ENCODE measurements around the gene HAAO.
"Not testable (repeated sequence)": the region's sequence is repeated elsewhere in the genome, so short reads cannot be mapped to it uniquely, and the experiment has no call there.

HAAO gene

DNA sequence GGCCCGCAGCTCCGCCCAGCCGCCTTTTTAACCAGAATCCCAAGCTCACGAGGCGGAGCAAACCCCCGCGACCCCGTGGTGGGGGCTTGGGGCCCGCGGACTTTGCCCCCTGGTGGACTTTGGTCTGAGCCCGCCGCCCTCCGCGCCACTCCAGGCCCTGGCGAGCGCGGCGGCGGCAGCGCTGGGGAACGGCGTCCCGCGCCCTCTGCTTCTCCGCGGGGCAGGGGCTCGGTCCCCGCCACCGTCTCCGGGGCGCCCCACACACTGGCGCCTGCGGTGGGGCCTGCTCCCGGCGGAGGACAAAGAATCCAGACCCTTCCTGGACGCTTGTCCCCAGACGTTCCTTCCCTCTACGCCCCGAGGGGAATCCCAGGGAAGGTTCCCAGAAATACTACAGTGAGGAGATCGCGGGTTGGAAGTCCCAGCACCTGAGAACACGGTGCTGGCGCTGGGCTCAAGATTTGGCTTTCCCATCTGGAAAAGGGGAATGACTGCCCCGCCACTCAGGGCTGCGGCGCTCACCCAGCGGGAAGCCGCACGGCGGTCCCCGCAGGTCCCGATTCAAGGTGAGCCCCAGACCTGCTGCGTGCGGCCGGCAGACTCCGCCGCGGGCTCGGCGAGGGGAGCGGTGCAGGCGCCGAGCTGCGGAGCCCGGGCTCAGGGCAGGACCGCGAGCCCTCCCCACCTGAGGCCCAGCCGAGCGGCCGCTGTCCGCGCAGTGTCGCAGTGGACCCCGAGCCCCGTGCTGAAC is at the start of gene HAAO:
Gene HAAO, minus strand, starts transcription at position 1 of the 751 bp plus-strand sequence. CDS start 47 bp downstream, outside the sequence.
- DNase-seq: no peak

DNA sequence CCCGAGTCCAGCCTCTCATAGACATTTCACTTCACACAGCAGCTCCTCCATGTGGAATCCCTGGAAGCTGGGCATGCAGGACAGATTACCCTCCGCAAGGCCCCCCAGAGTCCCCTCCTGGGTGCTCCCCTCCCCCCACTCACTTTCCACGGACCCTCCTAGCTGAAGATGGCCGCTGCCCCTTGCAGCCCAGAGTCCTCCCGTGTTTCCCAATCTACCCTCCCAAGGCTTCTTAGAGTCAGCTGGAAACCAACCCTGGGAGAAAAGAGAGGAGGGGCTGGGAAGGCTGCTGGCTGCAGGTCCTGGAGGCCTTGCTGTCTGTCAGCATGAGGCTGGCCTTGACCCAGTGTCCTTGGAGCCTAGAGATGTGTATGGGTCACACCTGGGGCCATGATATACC is 49.0 kb upstream of the HAAO start:
- no peak for DNase-seq

DNA sequence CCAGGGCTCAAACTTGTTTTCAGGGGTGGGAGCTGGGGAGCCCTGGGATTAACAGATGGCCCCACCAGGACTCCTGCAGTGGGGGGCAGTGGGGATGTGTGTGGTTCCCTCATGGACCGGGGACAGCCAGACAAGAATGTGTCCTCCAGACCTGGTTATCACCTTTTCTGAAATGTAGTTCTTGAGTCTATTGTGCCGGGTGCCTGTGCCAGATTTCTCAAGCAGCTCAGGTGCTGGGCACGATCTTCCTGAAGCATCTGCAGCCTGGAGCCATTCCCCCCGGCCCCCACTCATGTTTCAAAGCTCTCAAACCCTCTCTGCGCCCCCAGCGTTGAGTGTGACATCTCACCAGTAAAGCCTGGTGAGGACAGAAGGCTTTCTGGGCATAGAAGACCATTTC is 48.4 kb upstream of the HAAO start:
- DNase-seq: no peak

DNA sequence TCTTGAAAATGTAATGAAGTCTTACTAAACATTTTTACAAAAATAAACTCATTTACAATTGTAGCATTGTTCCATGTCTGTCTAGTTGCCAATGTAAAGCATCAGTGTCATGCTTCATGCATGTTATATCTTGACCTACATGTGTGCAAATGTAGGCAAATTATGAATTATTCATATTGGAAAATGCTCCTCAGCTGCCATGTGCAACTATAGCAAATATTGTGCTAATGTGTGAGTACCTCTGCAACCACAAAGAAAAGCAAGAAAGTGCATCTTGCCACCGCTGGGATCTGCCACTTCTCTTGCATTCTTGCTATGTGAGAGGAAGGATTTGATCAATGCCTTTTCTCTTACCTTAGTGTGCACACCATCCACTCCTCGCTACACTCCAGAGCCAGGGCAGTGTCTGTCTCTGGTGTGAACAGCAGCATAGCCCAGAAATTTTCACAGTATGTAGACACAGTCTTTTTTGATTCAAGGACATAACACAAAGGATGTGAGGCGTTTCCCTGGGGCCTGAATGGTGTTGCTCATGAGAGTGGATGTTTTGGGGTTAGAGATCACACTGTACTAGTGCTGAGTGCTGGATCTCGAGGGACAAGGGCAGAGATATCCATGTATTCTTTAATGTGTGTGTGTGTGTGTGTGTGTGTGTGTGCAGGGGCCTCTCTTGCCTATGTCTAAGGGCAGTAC is 47.6 kb upstream of the HAAO start:
- DNase-seq: no peak

DNA sequence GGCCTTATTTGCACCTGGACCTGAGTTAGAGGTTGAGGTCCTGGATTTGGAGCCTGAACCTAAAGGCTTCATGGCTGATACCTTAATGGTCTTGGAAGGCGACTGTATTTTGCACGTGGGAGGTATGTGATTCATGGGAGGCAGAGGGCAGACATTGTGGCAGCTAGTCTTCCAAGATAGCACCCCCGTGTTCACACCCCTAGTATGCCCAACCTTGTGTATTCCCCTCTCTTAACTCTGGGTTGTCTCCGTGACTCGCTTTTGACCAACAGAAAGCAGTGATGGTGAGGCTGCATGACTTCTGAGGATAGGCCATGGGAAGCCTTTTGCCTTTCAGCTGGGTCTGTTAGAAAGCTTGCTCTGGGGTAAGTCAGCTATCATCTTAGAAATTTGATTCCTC is 45.8 kb upstream of the HAAO start:
- DNase-seq: no peak

DNA sequence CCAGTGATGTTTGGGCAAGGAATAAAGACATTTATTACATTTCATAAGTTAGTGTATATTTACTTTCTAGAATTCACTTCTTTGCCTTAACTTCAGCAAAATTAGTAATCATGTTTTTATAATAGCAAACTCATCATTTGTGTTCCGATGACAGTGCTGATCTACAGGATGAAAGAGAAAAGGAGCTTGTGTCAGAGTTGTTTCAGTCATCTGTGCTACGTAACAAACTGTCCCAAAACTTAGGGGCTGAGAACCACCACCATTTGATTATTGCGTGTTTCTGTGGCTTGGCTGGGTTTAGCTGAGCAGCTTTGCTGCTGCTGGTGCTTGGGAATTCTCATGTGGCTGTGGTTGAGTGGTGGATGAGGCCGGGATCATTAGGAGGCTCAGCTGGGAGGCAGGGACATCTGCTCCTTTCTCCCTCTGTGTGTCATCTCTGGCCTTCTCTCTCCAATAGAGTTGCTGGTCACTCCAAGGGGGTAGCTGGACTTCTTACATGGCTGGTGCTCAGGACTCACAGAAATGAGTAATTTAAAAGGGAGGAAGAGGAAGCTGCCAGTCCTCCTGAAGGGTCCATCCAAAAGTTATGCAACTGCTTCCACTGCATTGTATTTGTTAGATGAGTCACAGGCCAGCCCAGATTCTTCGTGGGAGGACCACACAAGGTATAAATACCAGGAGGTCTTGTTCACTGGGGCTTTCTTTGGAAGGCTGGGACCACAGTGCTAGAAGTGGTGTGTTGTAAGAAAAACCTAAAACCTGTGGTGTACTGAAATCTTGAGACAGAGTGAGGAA is 43.4 kb upstream of the HAAO start:
- DNase-seq: no peak

DNA sequence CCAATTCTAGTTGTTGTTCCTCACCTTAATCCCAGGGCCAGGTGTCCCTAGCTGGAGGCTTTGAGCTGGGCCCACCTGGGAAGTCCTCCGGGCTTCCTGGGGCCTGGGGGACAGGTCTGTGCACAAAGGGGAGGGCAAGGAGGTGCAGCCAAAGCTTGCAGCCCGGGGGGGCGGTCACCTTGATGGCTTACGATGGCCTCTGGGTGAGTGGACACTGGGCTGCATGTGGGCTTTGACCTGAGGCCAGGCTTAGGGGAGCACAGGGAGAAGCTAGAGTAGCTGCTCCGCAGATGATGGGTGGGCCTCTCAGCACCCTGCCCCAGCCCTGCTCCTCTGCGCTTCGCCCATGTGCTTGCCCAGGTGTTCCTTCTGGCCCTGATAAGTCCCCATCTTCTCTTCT is 41.8 kb upstream of the HAAO start:
- DNase-seq: no peak

DNA sequence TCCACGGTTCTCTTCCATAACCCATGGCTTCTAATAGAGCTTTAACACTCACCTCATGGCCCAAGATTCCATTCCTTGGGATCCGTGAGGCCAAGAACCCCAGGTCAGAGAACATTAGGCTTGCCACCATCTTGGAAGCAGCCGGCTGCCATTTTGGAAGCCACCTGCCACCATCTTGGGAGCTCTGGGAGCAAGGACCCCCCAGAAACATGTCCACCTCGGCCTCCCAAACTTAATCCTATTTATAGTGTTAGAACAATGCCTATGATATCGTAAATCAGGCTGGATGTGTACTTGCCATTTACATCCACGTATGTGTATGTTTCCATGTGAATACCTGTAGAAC is 39.9 kb upstream of the HAAO start:
- DNase-seq: no peak

DNA sequence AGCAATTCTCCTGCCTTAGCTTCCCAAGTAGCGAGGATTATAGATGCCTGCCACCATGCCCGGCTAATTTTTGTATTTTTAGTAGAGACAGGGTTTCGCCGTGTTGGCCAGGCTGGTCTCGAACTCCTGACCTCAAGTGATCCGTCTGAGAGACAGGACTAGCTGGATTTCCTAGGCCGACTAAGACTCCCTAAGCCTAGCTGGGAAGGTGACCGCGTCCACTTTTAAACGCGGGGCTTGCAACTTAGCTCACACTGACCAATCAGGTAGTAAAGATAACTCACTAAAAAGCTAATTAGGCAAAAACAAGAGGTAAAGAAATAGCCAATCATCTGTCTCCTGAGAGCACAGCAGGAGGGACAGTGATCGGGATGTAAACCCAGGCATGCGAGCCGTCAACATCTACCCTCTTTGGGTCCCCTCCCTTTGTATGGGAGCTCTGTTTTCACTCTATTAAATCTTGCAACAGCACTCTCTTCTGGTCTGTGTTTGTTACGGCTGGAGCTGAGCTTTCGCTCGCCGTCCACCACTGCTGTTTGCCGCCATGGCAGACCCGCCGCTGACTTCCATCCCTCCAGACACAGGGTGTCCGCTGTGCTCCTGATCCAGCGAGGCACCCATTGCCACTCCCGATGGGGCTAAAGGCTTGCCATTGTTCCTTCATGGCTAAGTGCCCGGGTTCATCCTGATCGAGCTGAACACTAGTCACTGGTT is 39.3 kb upstream of the HAAO start:
- not testable (repeated sequence) for DNase-seq

DNA sequence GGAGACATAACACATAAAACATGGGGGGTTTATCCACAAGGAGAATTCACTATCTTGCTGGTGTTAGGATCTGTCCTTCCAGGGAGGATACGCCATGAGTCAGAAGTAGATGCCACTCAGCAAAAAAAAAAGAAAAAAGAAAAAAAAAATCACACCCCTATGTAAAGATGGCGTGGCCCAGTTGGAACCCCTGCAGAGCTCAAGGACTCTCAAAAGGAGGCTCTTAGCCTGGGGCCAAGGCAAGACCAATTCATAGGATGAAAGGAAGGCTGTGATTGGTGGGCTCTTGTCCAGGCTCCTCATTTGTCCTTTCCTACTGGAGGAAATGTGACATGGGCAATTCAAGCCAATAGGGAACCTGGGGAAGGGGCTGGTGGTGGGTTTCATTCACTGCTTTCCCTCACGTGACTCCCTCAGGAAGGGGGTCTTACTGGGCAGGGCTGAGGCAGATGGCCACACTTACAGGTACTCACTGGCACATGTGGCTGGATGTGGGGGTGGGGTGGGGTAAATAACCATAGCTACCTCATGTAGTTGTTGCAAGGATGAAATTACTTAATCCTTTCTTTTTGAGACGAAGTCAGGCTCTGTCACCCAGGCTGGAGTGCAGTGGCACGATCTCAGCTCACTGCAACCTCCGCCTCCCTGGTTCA is 38.7 kb upstream of the HAAO start:
- no peak for DNase-seq

DNA sequence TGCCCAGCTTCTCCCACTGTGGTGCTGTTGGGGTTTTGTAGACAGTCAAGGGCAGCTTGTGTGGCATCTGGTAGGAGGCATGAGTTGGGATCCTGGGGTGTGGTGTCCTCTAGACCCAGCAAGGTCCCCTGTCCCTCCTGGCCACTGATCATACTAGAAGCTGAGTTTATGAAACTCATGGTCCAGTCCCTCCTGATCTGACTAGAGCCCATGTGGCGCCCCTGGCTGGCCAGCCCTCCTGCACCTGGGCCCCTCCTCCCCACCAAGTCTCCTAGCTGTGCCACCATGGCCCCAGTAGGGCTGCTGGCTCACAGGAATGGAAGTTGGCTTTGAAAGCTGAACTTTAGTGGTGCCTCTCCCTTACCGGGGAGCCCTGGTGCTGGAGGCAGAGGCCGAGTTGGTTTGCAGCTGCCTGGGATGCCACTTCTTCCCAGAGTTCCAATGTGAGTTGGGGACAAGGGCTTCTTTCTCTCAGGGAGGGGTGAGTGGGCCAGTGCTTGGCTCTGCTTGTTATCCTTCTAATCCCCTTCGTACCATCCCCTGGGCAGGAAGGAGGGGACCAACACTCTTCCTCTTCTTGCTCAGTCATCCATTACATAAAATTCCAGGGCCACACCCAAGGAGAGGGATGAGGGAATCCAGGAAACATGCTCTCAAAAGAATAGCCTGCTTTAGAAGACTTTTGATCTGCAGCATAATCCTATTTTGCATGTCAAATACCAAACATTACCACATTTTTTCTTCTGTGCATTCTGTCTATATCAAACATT is 37.5 kb upstream of the HAAO start:
- DNase-seq: no peak

DNA sequence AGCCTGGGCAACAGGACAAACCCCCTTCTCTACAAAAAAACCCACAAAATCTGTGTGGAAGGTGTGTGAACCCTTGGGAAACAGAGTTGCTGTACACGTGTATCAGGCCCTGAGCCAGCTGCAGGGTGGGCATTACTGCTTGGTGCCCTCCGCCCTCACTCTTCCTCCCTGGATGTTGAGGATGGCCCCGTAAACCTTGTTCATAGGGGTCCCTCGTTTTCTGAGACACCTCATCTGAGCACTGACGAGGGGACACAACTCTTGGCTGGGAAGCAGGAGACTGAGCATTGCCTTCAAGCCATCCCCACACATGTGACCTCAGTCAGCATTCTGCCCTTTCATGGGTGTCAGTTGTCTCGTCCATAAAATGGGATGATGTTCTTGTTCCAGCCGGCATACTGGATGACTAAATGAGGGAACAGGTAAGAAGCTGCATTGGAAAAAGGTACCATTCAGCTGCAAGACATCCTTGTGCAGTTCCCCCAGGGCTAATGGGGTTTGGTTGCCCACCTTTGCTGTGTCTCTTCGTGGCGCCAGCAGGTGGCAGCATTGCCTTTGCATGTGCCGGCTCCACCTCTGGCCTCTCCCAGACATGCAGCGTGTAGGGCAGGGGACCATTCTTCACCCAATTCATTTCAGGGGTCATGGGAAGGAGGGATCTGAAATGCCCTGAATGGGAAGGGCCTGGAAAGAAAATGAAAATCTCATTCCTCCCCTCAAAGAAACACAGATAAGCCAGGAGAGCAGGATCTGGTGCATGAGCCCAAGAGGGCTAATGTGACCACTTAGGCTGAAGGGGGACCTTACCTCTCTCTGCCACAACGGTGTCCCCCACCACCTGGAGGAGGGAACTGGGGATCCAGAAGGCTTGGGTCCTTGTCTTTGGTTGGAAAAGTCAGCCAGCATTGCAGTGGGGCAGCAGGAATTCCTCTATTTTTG is 36.4 kb upstream of the HAAO start:
- no peak for DNase-seq

DNA sequence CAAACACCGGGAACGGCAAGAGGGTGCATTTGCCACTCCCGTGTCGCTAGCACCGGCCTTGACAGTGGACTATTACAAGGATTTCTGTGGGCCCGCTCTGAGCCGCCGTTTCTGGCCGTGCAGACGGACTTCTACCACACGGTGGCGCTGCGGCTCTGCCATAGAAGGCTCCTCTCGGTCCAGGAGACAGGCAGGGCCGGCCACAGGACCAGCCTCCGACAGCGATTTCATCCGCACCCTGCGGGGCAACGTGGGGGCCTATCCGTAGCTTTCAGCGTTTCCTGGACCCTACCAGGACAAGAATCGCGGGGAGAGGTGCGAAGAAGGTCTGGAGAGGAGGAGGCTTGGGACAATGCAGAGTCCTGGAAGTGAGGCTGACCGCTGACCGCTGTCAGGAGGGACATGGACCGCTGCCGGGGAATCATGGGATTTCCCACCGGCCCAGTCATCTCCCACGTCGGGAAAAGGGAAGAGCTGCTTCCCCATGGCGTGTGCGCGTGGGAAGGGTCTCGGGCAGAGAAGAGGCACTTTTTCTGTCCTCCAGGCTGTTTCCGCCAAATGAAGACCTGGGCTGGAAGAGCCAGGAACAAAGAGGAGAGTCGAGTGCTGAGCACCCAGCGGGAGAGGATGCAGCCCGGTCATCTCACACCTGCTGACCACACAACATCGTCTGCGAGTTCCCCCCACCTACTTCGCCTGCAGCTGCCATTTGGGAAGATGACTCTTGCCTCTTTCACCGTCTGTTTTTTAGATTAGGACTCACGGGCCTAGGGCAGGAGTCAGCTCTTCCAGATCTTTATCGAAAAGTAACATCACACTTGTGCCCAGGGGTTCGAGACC is 35.5 kb upstream of the HAAO start:
- DNase-seq: peak; percentile 30

DNA sequence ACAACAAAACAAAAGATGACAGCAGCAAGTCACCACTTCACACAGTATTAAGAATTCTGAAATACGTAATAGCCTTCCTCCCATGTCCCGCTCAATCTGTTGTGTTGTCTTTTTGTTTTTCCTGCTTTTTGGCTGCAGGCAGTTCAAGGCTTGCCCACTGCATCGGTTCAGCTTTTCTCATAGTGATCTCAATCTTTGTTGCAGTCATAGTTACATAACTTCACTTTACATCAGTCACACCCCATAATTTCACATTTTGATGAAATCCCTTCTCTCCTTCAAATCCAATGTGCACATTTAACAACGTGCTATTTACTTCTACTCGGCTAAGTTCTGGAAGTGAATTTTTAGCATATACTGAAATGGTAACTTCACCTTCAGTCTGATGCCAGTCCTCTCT is 33.8 kb upstream of the HAAO start:
- DNase-seq: no peak

DNA sequence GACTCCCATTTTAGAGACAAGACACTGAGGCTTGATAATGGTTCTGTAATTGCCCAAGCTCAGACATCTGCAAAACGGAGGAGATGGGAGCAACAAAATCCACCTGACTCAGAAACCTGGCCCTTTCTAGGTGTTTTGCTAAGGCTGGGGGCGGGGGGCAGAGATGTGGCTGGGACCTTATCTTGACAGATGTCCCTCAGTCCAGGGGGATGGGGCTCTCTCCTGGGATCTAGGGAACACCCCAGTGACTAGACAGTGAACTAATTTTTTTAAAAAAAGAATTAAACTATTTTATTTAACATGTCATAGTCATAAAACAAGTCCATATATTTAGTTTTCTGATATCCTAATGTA is 32.0 kb upstream of the HAAO start:
- DNase-seq: no peak

DNA sequence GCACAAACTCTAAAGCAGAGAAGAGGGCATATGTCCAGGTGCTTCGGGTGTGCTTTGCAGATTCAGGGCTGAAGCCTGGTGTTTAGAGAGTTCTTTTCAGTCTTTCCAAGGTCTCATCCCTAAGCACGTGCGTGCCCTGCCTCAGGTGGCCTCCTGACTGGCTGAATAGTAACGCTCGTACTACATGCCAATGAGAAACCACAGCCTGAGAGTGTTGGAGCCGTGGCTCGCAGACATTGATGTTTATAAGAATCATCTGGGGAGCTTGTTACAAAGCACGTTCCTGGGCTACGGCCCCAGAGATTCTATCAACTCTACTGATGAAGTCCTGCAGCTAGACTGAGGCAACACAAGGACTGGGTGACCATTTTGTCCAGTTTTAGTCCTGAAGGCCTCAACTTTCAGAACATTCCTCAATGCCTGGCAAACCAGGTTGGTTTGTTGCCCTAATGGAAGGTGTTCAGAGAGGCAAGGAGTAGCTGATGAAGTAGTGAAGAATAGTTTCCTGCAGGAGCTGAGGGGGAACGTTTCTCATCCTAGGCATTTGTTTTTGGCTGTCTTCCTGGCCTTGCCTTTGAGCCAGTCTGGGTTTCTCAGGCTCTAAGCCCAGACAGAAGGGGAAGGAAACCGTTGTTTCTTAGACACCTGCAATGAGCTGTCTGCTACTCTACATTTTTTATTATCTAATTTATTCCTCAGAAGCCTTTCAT is 31.5 kb upstream of the HAAO start:
- no peak for DNase-seq

DNA sequence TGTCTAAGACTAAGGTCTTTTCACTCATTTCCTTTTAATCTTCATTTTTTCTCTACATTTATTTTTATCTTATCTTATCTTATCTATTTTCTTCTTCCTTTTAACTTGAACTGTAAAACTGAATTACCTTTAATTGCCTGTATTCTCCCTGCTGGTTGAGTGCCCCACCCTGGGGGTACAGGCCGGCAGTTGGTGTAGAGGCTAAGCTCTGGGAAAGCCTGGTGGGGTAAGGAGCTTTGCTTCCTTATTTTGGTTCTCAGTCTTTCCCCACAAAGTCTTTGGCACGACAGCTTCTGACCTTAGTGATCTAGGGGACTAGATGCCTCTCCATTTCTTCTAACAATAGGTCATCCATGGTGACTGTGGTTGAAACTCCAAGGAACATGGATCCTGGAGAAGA is 26.8 kb upstream of the HAAO start:
- no peak for DNase-seq

DNA sequence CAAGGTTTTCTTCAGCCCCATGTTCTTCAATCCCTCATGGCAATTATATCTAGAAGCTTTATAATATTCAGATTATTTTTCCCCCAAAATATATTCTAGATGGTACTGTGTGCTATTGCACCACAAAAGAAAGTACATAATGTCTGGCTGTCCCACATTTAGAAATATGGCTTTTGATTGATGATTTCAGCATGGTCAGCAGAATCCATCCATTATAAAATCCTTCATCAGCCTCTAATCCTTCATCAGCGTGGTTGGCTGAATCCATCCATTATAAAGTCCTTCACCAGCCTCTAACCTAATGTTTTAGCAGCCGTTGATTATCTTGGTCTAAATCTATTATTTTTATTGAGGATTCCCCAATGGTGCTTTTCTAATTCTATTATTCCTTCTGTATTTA is 23.3 kb upstream of the HAAO start:
- DNase-seq: no peak

DNA sequence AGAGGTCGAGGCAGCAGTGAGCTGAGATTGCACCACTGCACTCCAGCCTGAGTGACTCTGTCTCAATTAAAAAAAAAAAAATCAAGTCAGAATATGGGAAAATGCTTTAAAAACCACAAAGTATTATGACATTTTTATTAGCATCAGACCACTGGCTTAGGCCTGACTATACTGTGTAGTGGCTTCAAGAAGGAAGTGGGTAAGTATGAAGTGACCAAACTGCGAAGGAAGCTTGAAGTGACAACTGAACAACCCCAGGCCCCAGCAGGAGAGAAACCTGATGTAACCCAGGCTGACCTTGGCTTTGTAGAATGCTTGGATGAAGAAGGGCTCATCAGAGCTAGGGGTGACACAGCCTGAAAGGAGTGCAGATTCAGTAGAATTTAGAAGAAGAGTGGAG is 21.4 kb upstream of the HAAO start:
- DNase-seq: no peak

Data from NCI-H2081 treated with DMSO at 0.1 percent for 48 hours (cell line).